Measurements from ENCODE around the gene STRBP.

The STRBP gene

GRCh38 chr9:123107639-123108285, 160.6 kb downstream of the STRBP start:
- H3K4me2 ChIP-seq (ENCODE audit: insufficient read depth, low read length) = no peak overlapping the region
- H3K27me3 ChIP-seq (ENCODE audit: insufficient read depth, low read length, poor library complexity) = no peaks in the 10 kb centered on the region
- no peak for ATAC-seq (ENCODE audit: insufficient read depth, low read depth)
- H3K36me3 ChIP-seq (ENCODE audit: insufficient read depth, low read length) = peaks cover 59% of the 10 kb centered on the region
- H4K20me1 ChIP-seq (ENCODE audit: insufficient read depth, low read length) = no peaks in the 10 kb centered on the region; the same call in 1 of the 2 replicates
- no peaks in the 10 kb centered on the region for H3K79me2 ChIP-seq (ENCODE audit: insufficient read depth, low read length)
- TF ChIP-seq CTCF (IDR thresholded peaks at IDR 0.05; ENCODE audit: borderline replicate concordance, extremely low read depth, low read length, poor library complexity, severe bottlenecking) (no peak), EZH2 (IDR thresholded peaks at IDR 0.05; ENCODE audit: borderline replicate concordance, low read depth, low read length, severe bottlenecking) (no peak)
- no peak overlapping the region for H3K27ac ChIP-seq (ENCODE audit: low read length)
- no peak overlapping the region for H3K9ac ChIP-seq (ENCODE audit: low read depth, low read length)
- H3K4me3 ChIP-seq (ENCODE audit: low read depth in 1 of 2, low read length in 2 of 2) = no peak overlapping the region
- H2AFZ ChIP-seq (ENCODE audit: low read depth, low read length) = no peak overlapping the region
- H3K9me3 ChIP-seq (ENCODE audit: insufficient read depth, low read length, severe bottlenecking) = no peaks in the 10 kb centered on the region
- H3K4me1 ChIP-seq (ENCODE audit: insufficient read depth, low read length) = no peaks in the 10 kb centered on the region
- no peak for DNase-seq

- no peaks in the 10 kb centered on the region for H3K79me2 ChIP-seq (ENCODE audit: insufficient read depth, low read length)
- no peak for ATAC-seq (ENCODE audit: insufficient read depth, low read depth)
- H2AFZ ChIP-seq (ENCODE audit: low read depth, low read length) = no peak overlapping the region
- no peak overlapping the region for H3K27ac ChIP-seq (ENCODE audit: low read length)
- H3K9ac ChIP-seq (ENCODE audit: low read depth, low read length) = no peak overlapping the region
- H3K27me3 ChIP-seq (ENCODE audit: insufficient read depth, low read length, poor library complexity) = no peaks in the 10 kb centered on the region
- no peak overlapping the region for H3K4me3 ChIP-seq (ENCODE audit: low read depth in 1 of 2, low read length in 2 of 2)
- no peak for DNase-seq
- H3K36me3 ChIP-seq (ENCODE audit: insufficient read depth, low read length) = peaks cover 64% of the 10 kb centered on the region
- no peaks in the 10 kb centered on the region for H3K4me1 ChIP-seq (ENCODE audit: insufficient read depth, low read length)
- H4K20me1 ChIP-seq (ENCODE audit: insufficient read depth, low read length) = no peaks in the 10 kb centered on the region; the same call in 1 of the 2 replicates
- H3K9me3 ChIP-seq (ENCODE audit: insufficient read depth, low read length, severe bottlenecking) = no peaks in the 10 kb centered on the region
- TF ChIP-seq CTCF (IDR thresholded peaks at IDR 0.05; ENCODE audit: borderline replicate concordance, extremely low read depth, low read length, poor library complexity, severe bottlenecking) = no peak
- TF ChIP-seq EZH2 (IDR thresholded peaks at IDR 0.05; ENCODE audit: borderline replicate concordance, low read depth, low read length, severe bottlenecking) = no peak
- no peak overlapping the region for H3K4me2 ChIP-seq (ENCODE audit: insufficient read depth, low read length)
Measured at GRCh38 chr9:123105490-123105889, 162.9 kb downstream of the STRBP start.

- Histone ChIP-seq H3K9ac (ENCODE audit: low read depth, low read length) (no peak overlapping the region), H3K4me3 (ENCODE audit: low read depth in 1 of 2, low read length in 2 of 2) (no peak overlapping the region), H3K79me2 (ENCODE audit: insufficient read depth, low read length) (no peaks in the 10 kb centered on the region), H3K9me3 (ENCODE audit: insufficient read depth, low read length, severe bottlenecking) (no peaks in the 10 kb centered on the region), H3K36me3 (ENCODE audit: insufficient read depth, low read length) (peaks cover 61% of the 10 kb centered on the region), H3K27ac (ENCODE audit: low read length) (no peak overlapping the region), H4K20me1 (ENCODE audit: insufficient read depth, low read length) (no peaks in the 10 kb centered on the region; the same call in 1 of the 2 replicates), H3K27me3 (ENCODE audit: insufficient read depth, low read length, poor library complexity) (no peaks in the 10 kb centered on the region), H3K4me2 (ENCODE audit: insufficient read depth, low read length) (no peak overlapping the region), H2AFZ (ENCODE audit: low read depth, low read length) (no peak overlapping the region), H3K4me1 (ENCODE audit: insufficient read depth, low read length) (no peaks in the 10 kb centered on the region)
- TF ChIP-seq CTCF (IDR thresholded peaks at IDR 0.05; ENCODE audit: borderline replicate concordance, extremely low read depth, low read length, poor library complexity, severe bottlenecking) (no peak), EZH2 (IDR thresholded peaks at IDR 0.05; ENCODE audit: borderline replicate concordance, low read depth, low read length, severe bottlenecking) (no peak)
- DNase-seq (no peak), ATAC-seq (ENCODE audit: insufficient read depth, low read depth) (no peak)
Measured at GRCh38 chr9:123104807-123105206, 163.6 kb downstream of the STRBP start.
